Stomach (tissue), 4 donors: ENCODE data around the gene RBMY1B.
"Not testable (repeated sequence)": the region's sequence is repeated elsewhere in the genome, so short reads cannot be mapped to it uniquely, and the experiment has no call there.

Experiments
- CTCF ChIP-seq, 7 experiments: fragments of 450-650 bp in 4 of 7; fragments of 200-600 bp in 3 of 7; sonication (generic) in 3 of 7; IDR thresholded peaks; one replicate each; pipeline ENCODE4 v1.5.1; 2016 to 2019; ENCODE audit warnings: antibody characterized with exemption in 7 of 7, control low read depth in 2 of 7, mild to moderate bottlenecking in 1 of 7
- EP300 ChIP-seq: sonication (generic); formaldehyde crosslinking; IDR thresholded peaks from one replicate; pipeline ENCODE4 v1.6.1; 2017; ENCODE audit warnings: antibody characterized with exemption
- POLR2A ChIP-seq, 4 donors: fragments of 450-650 bp; IDR thresholded peaks; one replicate each; pipeline ENCODE4 v1.6.1; 2016; ENCODE audit warnings: antibody characterized with exemption in 4 of 4, control low read depth in 2 of 4, mild to moderate bottlenecking in 1 of 4, moderate library complexity in 1 of 4

DNA sequence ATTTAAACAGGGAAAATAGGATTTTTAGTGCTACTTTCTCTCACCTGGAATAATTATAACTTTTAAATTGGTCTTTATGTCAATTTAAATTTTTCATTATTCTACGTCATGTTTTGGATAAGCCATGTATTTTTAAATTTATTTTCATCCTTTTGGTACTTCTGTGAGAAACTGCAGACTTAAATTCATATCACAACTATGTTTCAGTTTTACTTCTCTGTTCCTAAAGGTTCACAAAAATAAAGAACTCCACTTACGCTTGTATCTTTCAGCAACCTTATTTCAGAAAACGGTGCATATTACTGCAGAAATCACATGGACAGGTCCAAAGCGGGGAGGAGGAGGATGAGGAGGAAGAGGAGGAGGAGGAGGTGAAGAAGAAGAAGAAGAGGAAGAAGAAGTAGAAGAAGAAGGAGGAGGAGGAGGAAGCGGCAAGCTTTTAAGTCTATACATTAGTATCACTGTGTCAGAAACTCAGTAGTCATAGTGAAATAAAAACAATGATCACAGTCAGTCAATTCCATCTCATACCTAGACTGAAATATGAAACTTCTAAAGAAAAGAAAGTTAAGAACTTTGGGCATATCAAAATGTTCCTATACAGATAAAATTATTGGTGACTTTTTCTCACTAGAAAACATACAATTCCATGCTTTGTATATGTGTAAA lies 48.3 kb downstream of the RBMY1B start:
- TF ChIP-seq POLR2A (IDR thresholded peaks at IDR 0.05); CTCF (IDR thresholded peaks at IDR 0.05); EP300: not testable (repeated sequence)
